HG03460 (cell line): ENCODE results near the gene KCNJ12.

Source experiments
- ATAC-seq: cut with Tn5 transposase; IDR thresholded peaks from one replicate; pipeline ENCODE4 v1.9.1; 2021; ENCODE audit not compliant: unreplicated experiment

Gene KCNJ12

GRCh38 chr17:21365016-21365415 lies 11.1 kb upstream of the KCNJ12 start:
- no peak for ATAC-seq

DNA sequence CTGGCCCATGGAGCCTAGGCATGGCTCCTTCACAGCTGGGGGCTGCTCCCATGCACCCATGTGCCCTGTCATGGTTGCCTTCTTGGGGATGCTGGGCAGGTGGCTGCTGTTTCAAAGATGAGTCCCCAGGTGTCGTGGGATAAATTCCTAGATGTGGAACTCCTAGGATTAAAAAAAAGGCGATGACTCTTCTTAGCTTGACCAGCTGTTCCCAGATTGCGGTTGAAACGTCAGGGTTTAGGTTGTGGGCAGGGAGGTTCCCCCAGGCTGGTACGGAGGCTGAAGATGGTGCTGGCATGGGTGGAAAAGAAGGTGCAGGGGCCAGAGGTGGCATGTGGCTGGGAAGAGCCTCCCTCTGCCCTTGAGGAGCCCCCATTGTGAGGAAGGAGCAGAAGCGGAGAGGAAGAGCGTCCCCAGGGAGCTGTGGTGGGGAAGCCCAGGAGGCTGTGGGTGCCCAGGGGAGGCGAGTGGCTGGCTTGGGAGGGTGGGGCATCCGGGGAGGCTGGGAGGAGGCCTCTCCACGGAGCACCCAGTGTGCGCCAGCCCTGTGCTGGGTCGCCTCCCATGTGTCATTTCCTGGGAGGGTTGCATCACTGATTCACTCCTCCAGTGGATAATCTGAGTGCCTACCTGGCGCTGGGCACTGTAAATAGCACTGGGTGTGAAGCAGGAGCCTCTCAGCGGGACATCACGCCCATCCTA lies 7.5 kb upstream of the KCNJ12 start:
- no peak for ATAC-seq

- no peak for ATAC-seq
Observed at GRCh38 chr17:21369395-21369794, 6.8 kb upstream of the KCNJ12 start.

GRCh38 chr17:21370430-21370829 lies 5.7 kb upstream of the KCNJ12 start:
- no peak for ATAC-seq

GRCh38 chr17:21371511-21372081 lies 4.6 kb upstream of the KCNJ12 start:
- no peak for ATAC-seq

DNA sequence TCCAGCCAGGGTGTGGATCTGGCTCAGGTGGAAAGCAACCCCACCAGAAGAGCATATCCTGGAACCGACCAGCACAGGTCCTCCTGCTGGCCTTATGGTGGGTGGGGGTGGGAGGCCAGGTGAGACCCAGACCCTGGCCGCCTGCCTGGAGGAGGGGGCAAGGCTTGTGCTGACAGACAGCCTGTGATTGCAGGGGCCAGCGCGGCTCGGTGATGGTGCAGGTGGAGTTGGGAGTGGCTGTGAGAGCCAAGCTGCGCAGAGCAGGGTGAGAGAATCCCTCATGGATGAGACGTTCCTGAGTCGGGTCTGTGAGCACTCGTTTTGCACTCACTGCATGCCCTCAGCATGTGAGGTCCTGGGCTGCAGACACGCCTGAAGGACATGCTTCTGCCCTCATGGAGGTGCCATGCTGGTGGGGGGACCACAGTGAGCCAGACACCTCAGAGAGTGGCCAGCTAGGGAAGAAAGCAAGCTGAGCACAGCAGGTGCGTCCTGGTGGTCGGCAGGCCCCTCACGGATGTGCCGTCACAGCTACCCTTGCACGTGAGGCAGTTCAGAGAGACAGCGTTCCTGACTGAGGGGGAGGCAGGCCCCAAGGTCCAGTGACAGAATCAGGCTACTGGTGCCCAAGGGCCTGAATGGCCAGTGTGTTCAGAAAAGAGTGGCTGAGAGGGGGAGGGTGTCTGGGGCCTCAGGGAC lies 3.8 kb upstream of the KCNJ12 start:
- no peak for ATAC-seq

GRCh38 chr17:21373036-21373435 lies 3.1 kb upstream of the KCNJ12 start:
- no peak for ATAC-seq

- ATAC-seq = no peak
Observed at GRCh38 chr17:21373696-21374440, 2.3 kb upstream of the KCNJ12 start.

DNA sequence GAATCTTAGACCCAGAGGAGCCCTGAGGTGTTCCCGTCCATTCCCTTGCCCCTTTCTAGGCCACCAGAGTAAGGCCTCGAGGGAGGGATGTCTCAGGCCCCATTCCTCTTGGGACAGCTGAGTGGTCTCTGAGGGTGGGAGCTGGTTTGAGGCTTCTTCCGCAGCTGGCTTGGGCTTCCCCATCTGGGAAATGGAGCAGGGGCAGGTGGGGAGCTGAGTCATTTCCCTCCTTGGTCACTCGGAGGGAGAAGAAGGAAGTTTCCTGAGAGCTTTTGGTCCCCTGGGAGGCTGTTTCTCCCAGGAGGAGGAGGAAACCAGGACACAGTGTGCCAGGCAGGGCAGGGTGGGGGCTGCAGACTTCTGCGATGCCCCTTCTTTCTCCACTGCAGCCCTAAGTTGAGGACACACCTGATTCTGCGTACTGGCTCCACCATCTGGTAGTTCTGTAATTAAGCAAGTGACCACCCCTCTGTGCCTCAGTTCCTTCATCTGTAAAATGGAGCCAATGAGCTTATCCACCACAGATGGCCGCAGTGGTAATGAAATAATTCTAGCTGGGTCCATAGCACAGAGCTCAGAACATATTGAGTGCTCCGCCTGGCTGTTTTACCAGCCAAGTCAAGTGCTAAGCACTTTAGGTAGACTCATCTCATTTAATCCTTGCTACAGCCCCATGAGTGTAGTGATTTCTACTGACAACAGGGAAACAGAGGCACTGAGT lies 1.6 kb upstream of the KCNJ12 start:
- no peak for ATAC-seq

- ATAC-seq = no peak
Observed at GRCh38 chr17:21375162-21375560, 996 bp upstream of the KCNJ12 start.

DNA sequence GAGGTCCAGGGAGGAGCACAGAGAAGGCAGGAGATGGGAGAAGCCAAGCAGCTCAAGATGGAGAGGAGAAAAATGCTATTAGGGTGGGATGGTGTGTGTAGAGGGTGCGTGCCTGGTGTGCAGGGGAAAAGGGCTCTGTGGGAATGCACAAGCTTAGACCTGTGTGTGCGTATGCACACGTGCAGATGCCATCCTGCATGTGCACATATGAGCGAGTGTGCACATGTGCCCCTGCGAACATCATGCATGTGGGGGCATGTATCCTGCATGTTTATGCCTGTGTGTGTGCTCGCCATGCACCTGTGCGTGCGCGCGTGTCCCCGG lies 438 bp upstream of the KCNJ12 start:
- no peak for ATAC-seq

DNA sequence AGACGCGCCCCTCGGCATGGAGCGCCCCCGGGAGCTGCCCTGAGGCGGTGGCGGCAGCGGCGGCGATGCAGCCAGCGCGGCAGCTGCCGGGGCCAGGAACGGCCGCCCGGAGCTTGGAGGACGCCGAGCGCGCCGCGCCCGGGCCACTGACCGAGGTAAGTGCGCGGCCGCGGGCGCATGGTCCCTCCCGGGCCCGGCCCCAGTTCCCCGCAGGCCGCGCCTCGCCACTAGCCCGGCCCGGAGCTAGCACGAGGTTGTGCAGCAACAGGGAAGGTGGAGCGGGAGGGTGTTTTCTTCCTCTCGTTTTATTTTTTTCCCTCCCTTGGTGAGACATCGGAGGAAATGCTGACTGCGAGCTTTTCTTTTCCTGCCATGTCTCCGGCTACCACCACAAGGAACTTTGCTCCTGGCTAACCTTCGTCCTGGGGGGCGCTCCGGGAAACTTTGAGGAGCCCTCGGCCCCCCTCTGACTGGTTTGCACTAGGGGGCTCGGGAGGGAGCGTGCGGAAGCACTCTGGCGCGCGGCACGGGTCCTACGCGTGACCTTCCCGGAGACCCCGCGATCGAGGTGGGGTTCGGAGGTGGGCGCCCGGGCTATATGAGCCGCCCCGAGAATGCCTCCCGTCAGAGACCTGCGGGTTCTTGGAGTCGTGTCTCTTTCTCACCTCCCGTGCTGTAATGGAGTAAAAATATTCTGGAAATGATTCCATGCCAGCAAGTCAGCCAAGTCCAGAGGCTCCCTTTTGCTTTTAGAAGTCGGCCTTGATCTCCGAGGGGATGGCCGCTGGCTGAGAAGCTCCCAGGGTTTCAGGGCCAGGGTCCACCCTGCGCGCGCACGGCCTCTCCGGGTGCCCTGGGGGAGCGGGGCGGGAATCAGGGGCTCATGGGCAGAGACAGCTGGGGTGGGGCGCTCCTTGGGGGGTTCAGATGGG lies 868 bp downstream of the KCNJ12 start:
- no peak for ATAC-seq

GRCh38 chr17:21377705-21378396 lies 1.7 kb downstream of the KCNJ12 start:
- no peak for ATAC-seq

DNA sequence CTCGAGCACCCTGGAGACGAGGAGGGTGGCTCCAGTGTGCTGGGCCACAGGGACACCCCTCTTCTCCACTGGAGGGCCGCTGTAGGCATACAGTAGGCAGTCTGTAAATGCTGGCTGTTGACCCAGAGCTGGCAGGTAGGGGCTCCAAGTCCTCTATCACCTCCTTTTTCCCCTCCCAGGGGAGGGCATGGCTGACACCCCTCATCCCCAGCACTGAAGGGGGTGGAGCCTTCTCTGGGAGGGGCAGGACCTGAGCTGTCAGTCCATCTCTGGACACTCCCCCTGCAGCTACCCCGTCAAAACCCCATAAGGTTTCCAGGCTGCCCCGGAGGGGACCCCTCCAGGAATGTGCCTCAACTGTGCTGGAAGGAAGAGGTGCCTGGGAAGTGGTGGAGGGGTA lies 2.4 kb downstream of the KCNJ12 start:
- ATAC-seq = no peak

DNA sequence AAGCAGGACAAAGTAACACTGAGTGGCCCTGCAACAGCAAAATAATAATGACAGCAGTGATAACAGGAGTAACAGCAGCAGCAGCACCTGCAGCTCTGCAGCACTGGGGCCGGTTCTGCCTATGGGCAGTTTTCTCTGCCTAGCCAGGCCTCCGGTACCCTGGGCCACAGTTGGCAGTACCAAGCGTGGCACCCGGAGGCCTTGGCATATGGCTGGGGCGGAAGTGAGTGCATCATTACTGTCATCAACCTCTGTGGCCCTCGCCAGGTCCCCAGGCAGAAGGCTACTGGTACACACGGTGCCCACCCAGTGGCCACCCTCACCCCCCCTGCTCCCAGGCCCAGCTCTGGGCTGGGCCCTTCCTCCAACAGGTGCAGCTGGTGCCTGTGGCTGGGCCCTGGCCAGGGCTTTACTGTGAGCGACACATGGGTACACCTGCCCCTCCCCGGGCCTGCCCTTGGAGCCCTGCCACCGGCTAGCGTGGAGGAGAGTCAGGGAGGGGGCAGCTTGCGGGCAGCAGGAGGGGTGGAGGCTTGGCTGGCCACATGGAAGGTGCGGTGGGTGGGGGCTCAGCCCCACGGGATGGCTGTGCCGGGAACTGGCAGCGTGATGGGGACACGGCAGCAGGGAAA lies 3.0 kb downstream of the KCNJ12 start:
- no peak for ATAC-seq

- no peak for ATAC-seq
Observed at GRCh38 chr17:21380659-21381058, 4.5 kb downstream of the KCNJ12 start.

DNA sequence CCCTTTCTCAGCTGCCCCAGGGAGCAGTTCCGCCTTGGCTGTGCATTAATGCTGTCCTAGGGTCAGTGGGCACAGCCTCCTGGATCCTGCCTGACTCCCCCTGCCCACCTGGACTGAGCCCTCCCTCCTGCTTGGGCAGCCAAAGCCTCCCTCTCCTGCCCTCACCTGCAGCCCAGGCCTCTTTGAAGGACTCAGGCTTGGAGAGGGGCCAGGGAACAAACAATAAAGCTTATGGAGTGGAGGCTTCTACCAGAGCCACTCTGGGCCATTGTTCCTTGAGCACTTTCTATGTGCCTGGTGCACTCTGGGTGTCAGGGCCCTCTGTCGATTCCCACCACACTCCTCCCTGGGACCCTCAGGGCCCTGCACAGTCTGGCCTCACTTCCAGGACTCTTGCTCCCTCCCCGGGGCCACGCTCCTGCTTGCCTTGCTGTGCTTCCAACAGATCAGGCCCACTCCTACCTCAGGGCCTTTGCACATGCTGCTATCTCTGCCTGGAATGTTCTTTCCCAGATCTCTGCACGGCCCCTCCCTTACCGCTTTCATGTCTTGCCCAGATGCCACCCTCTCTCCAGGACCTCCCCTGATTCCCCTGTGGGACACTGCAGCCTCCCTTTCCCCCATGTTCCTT lies 5.0 kb downstream of the KCNJ12 start:
- no peak for ATAC-seq
